Measurements from ENCODE around the gene MAFB. TPM values are rescaled to one million over a fixed set of nuclear protein-coding genes. Genes with fewer than 3 reads are reported as not detected.

The MAFB gene
- total and polyA plus RNA-seq, 7 donors, result 4.7 to 63.2 (median 11.0) TPM

DNA sequence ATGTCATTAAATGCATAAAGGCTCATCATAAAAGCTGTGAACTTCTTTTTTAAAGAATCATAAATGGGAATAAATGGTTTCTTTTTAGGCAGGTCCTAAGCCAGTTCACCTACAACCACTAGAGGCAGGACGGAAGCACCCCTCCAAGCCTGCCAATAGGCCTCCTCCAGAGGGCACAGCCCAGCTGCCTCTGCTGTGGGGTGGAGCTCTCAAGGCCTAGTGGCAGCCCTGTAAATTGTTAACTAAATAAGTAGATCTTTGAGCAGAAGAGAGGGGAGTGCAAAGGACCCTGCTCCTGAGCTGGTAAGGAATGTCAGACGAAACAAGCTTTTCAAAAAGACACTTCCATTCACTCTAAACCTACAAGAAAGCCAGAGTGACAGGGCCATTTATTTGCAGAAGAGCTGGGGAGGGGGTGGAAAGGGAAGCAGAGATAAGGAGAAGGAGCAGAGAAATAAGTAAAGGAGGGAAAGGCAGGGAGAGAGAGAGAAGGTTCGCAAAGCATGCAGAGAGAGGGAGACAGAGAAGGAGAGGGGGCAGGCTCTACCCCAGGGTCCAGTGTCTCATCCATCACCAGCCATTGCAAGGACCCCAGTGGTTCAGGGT lies 18.0 kb upstream of the MAFB start:
- Histone ChIP-seq H3K9me3 (no peaks in the 10 kb centered on the region), H3K27ac (no peak overlapping the region), H3K36me3 (ENCODE audit: insufficient read depth in 1 of 2, low read depth in 1 of 2) (no peaks in the 10 kb centered on the region), H3K4me3 (no peak overlapping the region), H3K4me1 (no peaks in the 10 kb centered on the region), H3K27me3 (ENCODE audit: insufficient read depth in 3 of 3, low read length in 2 of 3) (peaks cover 0 to 10% (median 2%) of the 10 kb centered on the region in 3 donors)
- intact Hi-C loops (cut with DNase I), result no loop called here
- DNase-seq (no peak), ATAC-seq (no peak)
- TF ChIP-seq, protein P1, sequence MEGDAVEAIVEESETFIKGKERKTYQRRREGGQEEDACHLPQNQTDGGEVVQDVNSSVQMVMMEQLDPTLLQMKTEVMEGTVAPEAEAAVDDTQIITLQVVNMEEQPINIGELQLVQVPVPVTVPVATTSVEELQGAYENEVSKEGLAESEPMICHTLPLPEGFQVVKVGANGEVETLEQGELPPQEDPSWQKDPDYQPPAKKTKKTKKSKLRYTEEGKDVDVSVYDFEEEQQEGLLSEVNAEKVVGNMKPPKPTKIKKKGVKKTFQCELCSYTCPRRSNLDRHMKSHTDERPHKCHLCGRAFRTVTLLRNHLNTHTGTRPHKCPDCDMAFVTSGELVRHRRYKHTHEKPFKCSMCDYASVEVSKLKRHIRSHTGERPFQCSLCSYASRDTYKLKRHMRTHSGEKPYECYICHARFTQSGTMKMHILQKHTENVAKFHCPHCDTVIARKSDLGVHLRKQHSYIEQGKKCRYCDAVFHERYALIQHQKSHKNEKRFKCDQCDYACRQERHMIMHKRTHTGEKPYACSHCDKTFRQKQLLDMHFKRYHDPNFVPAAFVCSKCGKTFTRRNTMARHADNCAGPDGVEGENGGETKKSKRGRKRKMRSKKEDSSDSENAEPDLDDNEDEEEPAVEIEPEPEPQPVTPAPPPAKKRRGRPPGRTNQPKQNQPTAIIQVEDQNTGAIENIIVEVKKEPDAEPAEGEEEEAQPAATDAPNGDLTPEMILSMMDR (IDR thresholded peaks at IDR 0.05), result no peak
- WGBS, 3 donors, result 75 to 84% (median 82%) methylated on average over 3 of the region's 3 CpGs

DNA sequence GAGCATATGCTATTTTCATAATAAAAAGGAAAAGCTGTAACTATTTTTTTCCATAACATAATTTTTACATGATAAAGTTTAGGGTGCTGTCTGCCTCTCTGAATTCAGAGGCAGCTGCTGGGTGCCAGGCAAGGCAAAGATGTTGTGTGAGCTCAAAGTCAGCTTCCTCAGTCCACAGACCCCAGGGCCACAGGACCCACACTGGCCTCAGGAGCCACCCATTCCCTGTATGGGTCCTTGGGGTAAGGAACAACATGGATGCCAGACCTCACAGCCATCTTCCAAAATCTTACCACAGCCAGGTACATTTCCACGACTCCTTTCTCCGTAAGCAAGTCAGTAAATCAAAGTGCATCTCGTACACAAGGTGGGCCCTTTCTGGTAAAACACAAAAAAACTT lies 16.4 kb upstream of the MAFB start:
- WGBS, 3 donors, result 89 to 94% (median 93%) methylated on average over 3 of the region's 3 CpGs
- no peak for ATAC-seq
- no peaks in the 10 kb centered on the region for H3K9me3 ChIP-seq
- no peak for DNase-seq
- TF ChIP-seq, protein P1 (IDR thresholded peaks at IDR 0.05), result no peak
- intact Hi-C loops (cut with DNase I), result no loop called here
- no peaks in the 10 kb centered on the region for H3K4me1 ChIP-seq
- H3K36me3 ChIP-seq (ENCODE audit: insufficient read depth in 1 of 2, low read depth in 1 of 2), result no peaks in the 10 kb centered on the region
- H3K4me3 ChIP-seq, result no peak overlapping the region
- no peak overlapping the region for H3K27ac ChIP-seq
- H3K27me3 ChIP-seq (ENCODE audit: insufficient read depth in 3 of 3, low read length in 2 of 3), result peaks cover 0 to 4% (median 3%) of the 10 kb centered on the region in 3 donors

DNA sequence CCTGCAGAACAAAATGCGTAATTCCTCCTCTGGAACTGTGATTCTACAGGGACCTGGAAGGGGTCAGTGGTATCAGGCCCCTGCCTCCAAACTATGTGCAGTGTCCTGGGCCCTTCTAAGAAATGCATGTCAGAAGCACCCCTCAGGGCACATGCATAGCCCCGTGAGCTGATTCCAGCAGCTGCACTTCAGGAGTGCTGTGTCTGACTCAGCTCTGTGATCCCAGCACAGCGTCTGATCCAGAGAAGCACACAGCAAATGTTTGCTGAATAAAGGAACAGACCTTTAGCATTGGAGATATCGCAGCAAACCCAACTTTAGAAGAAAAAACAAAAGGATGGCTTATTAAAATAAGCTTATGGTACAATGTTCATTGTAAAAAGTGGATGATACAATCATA lies 15.8 kb upstream of the MAFB start:
- no peak for ATAC-seq

DNA sequence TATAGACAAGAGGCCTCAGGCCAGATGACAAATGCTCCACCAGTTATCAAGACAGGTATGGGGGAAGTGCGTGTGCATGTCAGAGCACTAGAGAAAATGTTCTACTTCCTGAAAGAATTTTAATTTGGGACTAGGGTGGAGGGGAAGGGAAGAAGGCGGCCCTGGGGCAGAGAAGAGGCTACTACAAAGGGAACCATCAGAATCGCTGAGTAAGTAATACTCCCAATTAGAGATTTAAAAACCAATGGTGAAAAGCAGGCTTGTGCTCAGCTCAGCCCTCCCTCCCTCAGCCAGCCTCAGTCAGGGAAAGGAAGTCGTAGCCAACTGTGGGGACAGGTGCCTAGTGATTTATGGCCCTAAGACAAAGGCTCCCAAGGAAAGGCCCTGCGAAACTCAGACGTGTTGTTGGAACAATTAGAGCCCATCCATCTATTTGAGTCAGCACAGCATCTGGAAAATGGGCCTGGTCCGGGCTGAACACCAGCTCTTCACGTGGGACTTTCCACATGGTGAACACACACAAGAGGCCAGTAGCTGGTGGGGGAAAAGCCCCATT lies 15.0 kb upstream of the MAFB start:
- Histone ChIP-seq H3K27me3 (ENCODE audit: insufficient read depth in 3 of 3, low read length in 2 of 3) (peaks cover 0 to 4% (median 0%) of the 10 kb centered on the region in 3 donors), H3K27ac (no peak overlapping the region), H3K4me3 (no peak overlapping the region), H3K9me3 (no peaks in the 10 kb centered on the region), H3K36me3 (ENCODE audit: insufficient read depth in 1 of 2, low read depth in 1 of 2) (no peaks in the 10 kb centered on the region), H3K4me1 (no peaks in the 10 kb centered on the region)
- no peak for ATAC-seq
- TF ChIP-seq, protein P1 (IDR thresholded peaks at IDR 0.05), result no peak
- 60 to 75% (median 66%) methylated on average over 8 of the region's 8 CpGs for WGBS, 3 donors
- DNase-seq, result no peak
- intact Hi-C loops (cut with DNase I), result no loop called here

More for the DNA sequence above, 15.8 kb upstream of the MAFB start:
- 46 to 74% (median 59%) methylated on average over 4 of the region's 4 CpGs for WGBS, 3 donors
- TF ChIP-seq, protein P1 (IDR thresholded peaks at IDR 0.05), result no peak
- Histone ChIP-seq H3K36me3 (ENCODE audit: insufficient read depth in 1 of 2, low read depth in 1 of 2) (no peaks in the 10 kb centered on the region), H3K27me3 (ENCODE audit: insufficient read depth in 3 of 3, low read length in 2 of 3) (peaks cover 0 to 4% (median 0%) of the 10 kb centered on the region in 3 donors), H3K4me3 (no peak overlapping the region), H3K9me3 (no peaks in the 10 kb centered on the region), H3K4me1 (no peaks in the 10 kb centered on the region), H3K27ac (no peak overlapping the region)
- intact Hi-C loops (cut with DNase I), result no loop called here
- DNase-seq, result no peak
